B cell (primary cell): Measurements from ENCODE around the gene STX11.

Experiments used
- CTCF ChIP-seq: fragments of 200-600 bp; IDR thresholded peaks from one replicate; pipeline ENCODE4 v1.8.0; 2022; ENCODE audit warnings: antibody characterized with exemption, mild to moderate bottlenecking
- EZH2 ChIP-seq: IDR thresholded peaks from 2 replicates; pipeline ENCODE4 v1.6.1; 2012; ENCODE audit warnings: borderline replicate concordance, low read depth, mild to moderate bottlenecking, moderate library complexity, low read length; ENCODE audit not compliant: insufficient read depth, poor library complexity, severe bottlenecking

- no peak for TF ChIP-seq CTCF
- TF ChIP-seq EZH2: no peak
Measured at GRCh38 chr6:144220031-144220790, 69.9 kb downstream of the STX11 start.
